Measurements from ENCODE around the gene PLOD3. TPM values are rescaled to one million over a fixed set of nuclear protein-coding genes. Genes with fewer than 3 reads are reported as not detected.

Gene PLOD3
- total RNA-seq, 2 donors from 2014 or later: 23.9 to 56.0 TPM

- no peaks in the 10 kb centered on the region for H3K9me3 ChIP-seq
- no peaks in the 10 kb centered on the region for H3K27me3 ChIP-seq
- peaks cover 58% of the 10 kb centered on the region for H3K4me1 ChIP-seq
- peaks cover 0 to 1% of the 10 kb centered on the region in 2 donors for H3K36me3 ChIP-seq (replicated peaks in 1 of 2; ENCODE audit: insufficient read depth in 1 of 2, low read depth in 2 of 2)
- no peak overlapping the region for H3K4me3 ChIP-seq
- no peak overlapping the region for H3K27ac ChIP-seq
- no peak for TF ChIP-seq POLR2A (IDR thresholded peaks at IDR 0.05)
- TF ChIP-seq CTCF (IDR thresholded peaks at IDR 0.05): peak in 1 of 7 experiments; percentile 14
- intact Hi-C loops (cut with DNase I): no loop called here
- DNase-seq: no peak
- 67 to 73% methylated on average over 9 to 11 of the region's 11 CpGs for WGBS, 2 donors
- ATAC-seq: no peak
Measured at GRCh38 chr7:101235050-101235449, 17.7 kb upstream of the PLOD3 start.

GRCh38 chr7:101234636-101235035 is 17.3 kb upstream of the PLOD3 start:
- Histone ChIP-seq H3K4me3 (no peak overlapping the region), H3K27ac (no peak overlapping the region), H3K4me1 (peaks cover 55% of the 10 kb centered on the region), H3K9me3 (no peaks in the 10 kb centered on the region), H3K36me3 (replicated peaks in 1 of 2; ENCODE audit: insufficient read depth in 1 of 2, low read depth in 2 of 2) (peaks cover 0 to 1% of the 10 kb centered on the region in 2 donors), H3K27me3 (no peaks in the 10 kb centered on the region)
- intact Hi-C loops (cut with DNase I): no loop called here
- 66 to 85% methylated on average over 5 of the region's 5 CpGs for WGBS, 2 donors
- TF ChIP-seq CTCF (IDR thresholded peaks at IDR 0.05) (no peak), POLR2A (IDR thresholded peaks at IDR 0.05) (no peak)
- ATAC-seq (no peak), DNase-seq (no peak)

- Histone ChIP-seq H3K4me1 (peaks cover 49% of the 10 kb centered on the region), H3K27me3 (no peaks in the 10 kb centered on the region), H3K36me3 (replicated peaks in 1 of 2; ENCODE audit: insufficient read depth in 1 of 2, low read depth in 2 of 2) (peaks cover 0 to 1% of the 10 kb centered on the region in 2 donors), H3K4me3 (no peak overlapping the region), H3K9me3 (no peaks in the 10 kb centered on the region), H3K27ac (no peak overlapping the region)
- 75 to 79% methylated on average over 13 to 21 of the region's 21 CpGs for WGBS, 2 donors
- intact Hi-C loops (cut with DNase I): no loop called here
- ATAC-seq (no peak), DNase-seq (no peak)
- TF ChIP-seq CTCF (IDR thresholded peaks at IDR 0.05) (no peak), POLR2A (IDR thresholded peaks at IDR 0.05) (no peak)
Measured at GRCh38 chr7:101233907-101234547, 16.6 kb upstream of the PLOD3 start.

GRCh38 chr7:101232141-101232850 is 14.9 kb upstream of the PLOD3 start:
- Histone ChIP-seq H3K36me3 (replicated peaks in 1 of 2; ENCODE audit: insufficient read depth in 1 of 2, low read depth in 2 of 2) (peaks cover 0 to 4% of the 10 kb centered on the region in 2 donors), H3K9me3 (no peaks in the 10 kb centered on the region), H3K4me3 (peak overlapping the region in 1 of 2 donors; percentile 33), H3K27me3 (no peaks in the 10 kb centered on the region), H3K27ac (peak overlapping the region; percentile 53 to 90 (median 63)), H3K4me1 (peaks cover 31% of the 10 kb centered on the region)
- WGBS, 2 donors: 5 to 20% methylated on average over 3 to 48 of the region's 52 CpGs
- intact Hi-C loops (cut with DNase I): no loop called here
- TF ChIP-seq CTCF (IDR thresholded peaks at IDR 0.05) (no peak), POLR2A (IDR thresholded peaks at IDR 0.05) (peak; percentile 15 to 55 (median 44))
- peak; percentile 85 for ATAC-seq
- peak; percentile 69 to 81 (median 79) for DNase-seq
